HG03460 (cell line): ENCODE measurements around the gene ADAMTS13.
A peak's percentile ranks its signal among the peaks of the same experiment; 100 is the strongest.
"Not testable (repeated sequence)": the region's sequence is repeated elsewhere in the genome, so short reads cannot be mapped to it uniquely, and the experiment has no call there.

Experiments
- ATAC-seq: cut with Tn5 transposase; IDR thresholded peaks from one replicate; pipeline ENCODE4 v1.9.1; 2021; ENCODE audit not compliant: unreplicated experiment

The ADAMTS13 gene

DNA sequence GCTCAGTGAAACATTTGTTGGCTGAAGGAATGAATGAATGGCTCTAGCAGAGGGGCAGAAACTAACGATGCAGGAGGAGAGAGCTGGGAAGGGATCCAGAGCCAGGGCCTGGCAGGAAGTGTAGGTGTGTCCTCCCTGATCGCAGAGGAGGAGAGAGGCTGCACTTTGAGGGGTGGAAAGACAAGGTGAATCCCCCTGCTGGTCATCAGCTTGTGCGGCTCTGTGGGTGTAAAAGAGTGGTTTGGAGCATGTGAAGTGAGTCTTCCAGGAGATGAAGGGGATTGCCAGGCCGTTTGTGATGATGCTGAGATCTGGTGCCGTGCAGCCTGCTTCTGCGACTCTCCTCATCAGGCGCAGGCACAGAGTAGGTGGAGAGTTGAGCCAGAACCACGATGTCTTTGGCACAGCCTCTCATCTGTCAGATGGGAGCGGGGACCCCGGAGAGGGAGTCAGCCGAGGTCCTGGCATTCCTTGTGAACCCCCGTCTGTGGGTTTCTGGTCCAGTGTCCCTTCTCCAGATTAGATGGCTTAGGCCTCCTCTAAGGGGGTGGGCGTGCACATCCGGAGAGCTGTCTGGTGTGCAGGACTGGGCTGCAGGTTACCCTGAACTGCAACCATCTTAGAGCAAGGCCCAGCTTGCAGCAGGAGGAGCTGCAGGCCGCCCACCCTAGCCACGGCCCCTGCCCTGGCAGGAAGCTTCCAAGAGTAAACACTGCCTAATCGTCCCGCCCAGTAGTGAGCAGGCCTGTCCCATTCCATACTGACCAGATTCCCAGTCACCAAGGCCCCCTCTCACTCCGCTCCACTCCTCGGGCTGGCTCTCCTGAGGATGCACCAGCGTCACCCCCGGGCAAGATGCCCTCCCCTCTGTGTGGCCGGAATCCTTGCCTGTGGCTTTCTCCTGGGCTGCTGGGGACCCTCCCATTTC lies at the start of gene ADAMTS13:
TSS of gene ADAMTS13 (plus strand) at position 753 of the 928 bp plus-strand sequence. CDS start at position 830, 77 bp downstream.
- ATAC-seq, result no peak

- no peak for ATAC-seq
Observed at GRCh38 chr9:133374612-133375115, 47.5 kb upstream of the ADAMTS13 start.

DNA sequence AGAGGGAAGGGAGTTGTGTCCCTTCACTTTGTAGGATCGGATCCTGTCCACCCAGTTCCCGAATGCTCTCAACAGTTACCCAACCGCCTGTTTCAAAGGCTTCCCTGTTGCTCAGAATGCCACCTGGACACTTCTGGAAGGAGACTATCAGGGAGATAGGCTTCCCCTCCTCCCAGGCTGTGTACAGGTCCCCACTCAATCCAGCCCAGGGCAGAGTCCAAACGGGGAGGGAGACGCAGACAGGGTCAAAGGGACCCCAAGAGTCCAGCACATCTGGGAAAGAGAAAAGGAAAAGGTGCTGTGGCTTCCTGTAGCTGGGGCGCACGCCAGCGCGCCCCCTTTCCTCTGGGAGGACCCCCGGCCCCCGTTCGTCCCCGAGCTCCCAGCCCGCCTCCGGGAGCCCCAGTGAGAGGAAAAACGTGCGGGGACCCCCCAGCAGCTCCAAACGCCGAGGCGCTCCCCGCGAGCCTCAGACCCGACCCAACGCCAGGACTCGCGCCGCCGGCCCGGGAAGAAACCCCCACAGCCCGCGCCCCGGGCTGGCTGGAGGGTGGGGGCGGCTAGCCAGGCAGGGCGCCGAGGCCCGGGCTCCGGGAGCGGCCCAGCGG lies 46.9 kb upstream of the ADAMTS13 start:
- ATAC-seq, result peak; percentile 7

- peak; percentile 82 for ATAC-seq
Observed at GRCh38 chr9:133375724-133376654, 46.2 kb upstream of the ADAMTS13 start, which contains the start of the genes STKLD1 and SURF4. TSS of gene STKLD1 (plus strand) at chr9:133376366. CDS start at chr9:133376474, 108 bp downstream. TSS of gene SURF4 (minus strand) at chr9:133376060. CDS start at chr9:133375969, 91 bp downstream.

DNA sequence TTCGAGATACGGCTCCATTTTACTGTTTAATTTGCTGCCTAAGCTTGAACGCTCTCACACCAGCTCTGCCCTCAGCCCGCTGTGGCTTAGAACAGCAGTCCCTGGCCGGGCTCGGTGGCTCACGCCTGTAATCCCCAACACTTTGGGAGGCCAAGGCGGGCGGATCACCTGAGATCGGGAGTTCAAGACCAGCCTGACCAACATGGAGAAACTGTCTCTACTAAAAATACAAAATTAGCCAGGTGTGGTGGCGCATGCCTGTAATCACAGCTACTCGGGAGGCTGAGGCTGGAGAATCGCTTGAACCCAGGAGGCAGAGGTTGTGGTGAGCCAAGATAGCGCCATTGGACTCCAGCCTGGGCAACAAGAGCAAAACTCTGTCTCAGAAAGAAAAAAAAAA lies 44.9 kb upstream of the ADAMTS13 start:
- ATAC-seq, result not testable (repeated sequence)

GRCh38 chr9:133377721-133378216 lies 44.4 kb upstream of the ADAMTS13 start:
- ATAC-seq, result no peak

DNA sequence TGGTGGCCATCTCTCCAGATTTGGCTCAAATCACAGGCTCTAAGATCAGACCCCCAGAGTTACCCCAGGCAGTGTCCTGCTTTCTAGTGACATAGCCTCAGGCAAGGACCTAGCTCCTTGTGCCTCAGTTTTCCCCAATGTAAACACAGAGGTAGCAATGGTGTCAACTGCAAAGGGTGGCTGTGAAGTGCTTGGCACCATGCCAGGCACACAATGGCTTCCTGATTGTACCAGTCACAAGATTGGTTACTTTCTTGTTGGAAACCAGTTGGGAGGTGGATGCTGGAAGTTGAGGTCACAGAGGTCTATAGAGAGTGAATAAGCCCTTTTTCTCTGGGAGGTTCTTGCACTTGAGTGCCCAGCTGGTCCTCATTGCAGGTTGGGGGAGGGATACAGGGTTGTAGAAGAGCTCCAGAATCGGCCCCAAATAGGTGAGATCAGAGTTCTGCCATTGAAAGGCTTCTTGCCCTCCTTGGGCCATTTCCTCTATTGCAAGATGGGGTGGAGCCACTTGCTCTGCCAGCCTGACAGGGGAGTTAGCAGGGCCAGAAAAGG lies 43.7 kb upstream of the ADAMTS13 start:
- ATAC-seq, result no peak

DNA sequence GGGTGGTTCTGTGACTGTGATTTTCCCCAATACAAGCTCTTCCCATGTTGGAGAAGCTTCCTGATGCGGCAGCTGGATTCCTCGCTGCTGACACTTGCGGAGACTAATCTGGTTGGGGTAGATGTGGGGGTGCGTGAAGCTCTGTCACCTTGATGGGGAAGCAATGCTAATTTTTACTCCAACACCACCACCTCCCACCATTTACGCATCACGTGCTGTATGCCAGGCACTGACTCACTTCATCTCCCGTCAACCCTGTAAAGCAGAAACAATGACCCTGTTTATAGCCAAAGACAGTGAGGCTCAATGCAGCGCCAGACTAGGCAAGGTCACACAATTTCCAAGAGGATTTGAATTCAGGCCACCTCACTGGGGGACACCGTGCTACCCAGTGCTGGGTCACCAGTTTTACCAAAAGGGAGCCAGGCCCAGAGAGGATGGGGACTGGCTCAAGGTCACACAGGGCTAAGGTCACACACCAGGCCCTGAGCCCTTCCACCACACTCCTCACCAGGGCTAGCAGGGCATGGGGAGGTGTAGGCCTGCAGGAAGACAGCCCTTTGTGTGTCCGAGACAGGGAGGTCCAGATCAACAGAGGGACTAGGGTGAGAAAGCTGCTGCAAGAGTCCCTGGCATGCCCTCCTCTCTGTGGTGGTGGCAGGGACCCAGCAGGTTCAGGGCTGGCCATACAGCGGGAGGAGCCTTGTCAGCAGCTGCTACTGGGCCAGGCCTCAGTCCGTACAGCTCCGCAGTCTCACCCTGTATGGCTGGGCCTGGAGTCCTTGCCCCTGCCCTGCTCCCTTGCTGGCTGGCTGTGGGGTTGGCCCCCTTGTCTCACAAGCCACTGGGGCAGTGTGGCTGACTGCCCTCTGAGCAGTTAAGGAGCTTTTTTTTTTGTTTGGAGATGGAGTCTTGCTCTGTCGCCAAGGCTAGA lies 42.7 kb upstream of the ADAMTS13 start:
- no peak for ATAC-seq

- ATAC-seq, result no peak
Observed at GRCh38 chr9:133380734-133381133, 41.4 kb upstream of the ADAMTS13 start.

- no peak for ATAC-seq
Observed at GRCh38 chr9:133382507-133383141, 39.5 kb upstream of the ADAMTS13 start.

- ATAC-seq, result no peak
Observed at GRCh38 chr9:133383438-133383837, 38.7 kb upstream of the ADAMTS13 start.

DNA sequence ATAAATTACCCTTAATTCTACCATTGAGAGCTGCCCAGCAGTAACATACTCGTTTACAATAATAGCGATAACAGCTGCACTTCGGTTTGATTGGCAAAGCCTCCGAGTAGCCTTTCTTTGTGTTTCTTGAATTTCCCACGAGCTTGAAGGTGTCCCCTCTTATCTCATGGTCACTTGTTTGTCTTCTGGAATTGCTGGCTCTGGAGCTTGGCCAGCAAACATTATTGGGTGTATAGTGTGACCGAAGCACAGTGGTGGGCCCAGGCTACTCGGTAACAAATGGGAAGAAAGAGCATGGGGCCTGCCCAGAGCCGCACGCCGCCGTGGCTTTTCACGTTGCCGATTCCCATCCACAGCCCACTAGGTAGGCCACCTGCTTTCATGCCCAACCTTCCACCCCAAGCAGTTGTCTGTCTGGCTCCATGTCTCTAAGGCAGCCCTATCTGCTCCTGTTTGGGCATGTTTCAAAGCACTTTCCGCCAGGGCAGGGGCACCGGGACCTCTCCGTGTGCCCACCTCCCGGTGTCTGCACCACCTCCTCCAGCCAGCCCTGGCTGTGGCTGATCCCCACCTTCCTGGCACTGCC lies 37.3 kb upstream of the ADAMTS13 start:
- ATAC-seq, result no peak

DNA sequence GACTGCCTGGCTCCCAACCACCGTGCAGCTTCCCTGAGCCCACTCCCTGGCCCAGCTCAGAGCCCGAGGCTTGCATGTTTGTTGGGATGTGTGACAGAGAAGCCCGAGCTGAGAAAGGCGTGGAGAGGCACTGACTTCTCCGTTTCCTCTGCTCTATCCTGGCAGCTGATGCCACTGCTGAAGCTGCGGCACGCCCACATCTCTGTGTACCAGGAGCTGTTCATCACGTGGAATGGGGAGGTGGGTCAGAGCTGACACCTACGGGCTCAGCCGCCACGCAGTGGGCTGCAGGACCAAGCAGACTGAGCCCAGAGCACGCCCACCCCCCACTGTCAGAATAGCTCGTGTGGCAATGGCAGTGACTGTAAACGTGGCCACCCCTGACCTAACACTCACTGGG lies 36.7 kb upstream of the ADAMTS13 start:
- ATAC-seq, result no peak

DNA sequence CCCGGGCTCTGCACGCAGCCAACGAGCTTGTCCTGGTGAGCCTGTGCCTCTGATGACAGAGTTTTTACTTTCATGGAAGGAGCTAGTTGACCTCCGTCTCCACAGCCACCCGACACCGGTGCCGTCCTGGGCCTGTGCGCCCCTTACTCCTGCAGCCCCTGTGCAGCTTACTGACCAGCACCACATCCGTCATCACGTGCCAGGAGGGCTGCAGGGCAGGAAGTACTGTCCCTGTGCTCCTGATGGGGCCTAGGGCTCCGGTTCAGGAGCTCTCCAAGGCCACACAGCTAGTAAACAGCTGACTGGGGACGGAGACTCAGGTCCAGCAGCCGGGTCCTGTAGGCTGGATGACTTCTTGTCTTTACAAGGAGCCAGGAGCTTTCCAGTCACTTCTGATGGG lies 35.8 kb upstream of the ADAMTS13 start:
- no peak for ATAC-seq

- no peak for ATAC-seq
Observed at GRCh38 chr9:133387680-133388079, 34.5 kb upstream of the ADAMTS13 start.

DNA sequence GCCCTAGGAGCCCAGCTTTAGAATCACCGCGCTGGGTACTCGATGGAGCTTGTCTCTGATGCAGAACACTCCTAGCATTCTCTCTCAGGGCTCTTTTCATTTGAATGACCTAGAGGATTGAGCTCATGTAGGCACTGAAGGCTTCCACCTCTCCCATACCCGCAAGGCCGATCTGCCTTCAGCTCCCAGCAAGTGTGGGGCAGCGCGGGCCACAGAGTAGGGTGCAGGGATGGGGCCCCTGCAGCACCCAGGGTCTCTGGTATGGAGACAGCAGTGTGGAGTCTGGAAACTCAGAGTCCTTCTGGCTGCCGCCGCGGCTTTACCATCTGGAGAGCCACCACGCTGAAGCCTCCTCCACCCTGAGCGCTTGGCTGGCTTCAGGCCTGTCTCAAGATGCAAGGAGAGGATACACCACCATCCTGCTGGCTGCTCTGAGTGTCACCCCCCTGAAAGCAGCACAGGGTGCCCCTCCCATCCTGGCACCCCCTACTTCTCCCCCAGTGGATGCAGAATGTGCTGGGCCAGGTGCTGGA lies 33.1 kb upstream of the ADAMTS13 start:
- no peak for ATAC-seq

DNA sequence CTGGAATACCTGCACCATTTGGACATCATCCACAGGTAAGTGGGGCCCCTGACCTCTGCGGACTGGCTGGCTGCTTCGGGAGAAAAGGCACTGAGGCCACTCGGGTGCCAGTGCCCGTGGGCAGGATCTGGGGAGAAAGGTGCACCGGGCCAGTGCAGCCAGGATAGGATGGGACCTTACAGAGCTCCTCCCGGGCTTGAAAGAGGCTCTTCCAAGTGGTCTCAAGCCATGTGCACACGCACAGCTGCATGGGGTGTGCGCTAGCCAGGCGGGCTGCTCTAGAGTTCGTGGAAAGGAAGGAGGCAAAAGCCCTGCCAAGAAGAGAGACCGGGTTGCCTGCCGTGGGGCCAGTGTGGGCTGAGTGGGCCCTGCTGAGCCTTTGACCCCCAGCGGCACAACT lies 32.6 kb upstream of the ADAMTS13 start:
- ATAC-seq, result no peak

- no peak for ATAC-seq
Observed at GRCh38 chr9:133390713-133391112, 31.5 kb upstream of the ADAMTS13 start.
